GM06990 (cell line): ENCODE measurements around the gene PFKFB4.

ENCODE experiments used
- DNase-seq: peaks from one replicate; pipeline ENCODE4 v3.0.0-alpha.2; 2011; ENCODE audit not compliant: insufficient read length; ENCODE audit errors: extremely low read depth
- H3K27me3 ChIP-seq: replicated peaks from 2 replicates; pipeline ENCODE4 v1.6.0; 2011; ENCODE audit warnings: low read length; ENCODE audit not compliant: control insufficient read depth, insufficient read depth
- H3K36me3 ChIP-seq: 2 replicates; pipeline ENCODE4 v1.5.1; 2011; ENCODE audit warnings: low read length; ENCODE audit not compliant: control insufficient read depth, insufficient read depth
- H3K4me3 ChIP-seq: replicated peaks from 2 replicates; pipeline ENCODE4 v1.5.1; 2011; ENCODE audit warnings: low read depth, mild to moderate bottlenecking, control low read depth, low read length
- TF ChIP-seq, protein P1 (sequence below): IDR thresholded peaks from 2 replicates; pipeline ENCODE4 v1.5.1; 2011; ENCODE audit warnings: low read length, control low read depth, mild to moderate bottlenecking, inconsistent platforms; ENCODE audit not compliant: insufficient read depth, poor library complexity, severe bottlenecking

PFKFB4 gene

DNA sequence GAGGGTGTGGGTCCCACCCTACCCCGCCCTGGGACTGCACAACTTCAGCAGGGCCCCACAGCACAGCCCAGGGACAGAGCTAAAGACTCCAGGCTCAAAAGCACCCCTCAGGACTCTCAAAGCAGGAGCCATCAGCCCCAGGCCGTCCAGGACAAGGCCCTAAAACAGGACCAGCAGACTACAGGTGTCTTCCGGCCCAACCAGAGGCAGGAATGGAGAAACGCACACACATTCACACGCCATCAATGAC lies 84.0 kb downstream of the PFKFB4 start:
- peak overlapping the region; percentile 77 for H3K4me3 ChIP-seq
- peaks cover 19% of the 10 kb centered on the region for H3K36me3 ChIP-seq
- H3K27me3 ChIP-seq, result no peaks in the 10 kb centered on the region
- no peak for DNase-seq
- TF ChIP-seq, protein P1, sequence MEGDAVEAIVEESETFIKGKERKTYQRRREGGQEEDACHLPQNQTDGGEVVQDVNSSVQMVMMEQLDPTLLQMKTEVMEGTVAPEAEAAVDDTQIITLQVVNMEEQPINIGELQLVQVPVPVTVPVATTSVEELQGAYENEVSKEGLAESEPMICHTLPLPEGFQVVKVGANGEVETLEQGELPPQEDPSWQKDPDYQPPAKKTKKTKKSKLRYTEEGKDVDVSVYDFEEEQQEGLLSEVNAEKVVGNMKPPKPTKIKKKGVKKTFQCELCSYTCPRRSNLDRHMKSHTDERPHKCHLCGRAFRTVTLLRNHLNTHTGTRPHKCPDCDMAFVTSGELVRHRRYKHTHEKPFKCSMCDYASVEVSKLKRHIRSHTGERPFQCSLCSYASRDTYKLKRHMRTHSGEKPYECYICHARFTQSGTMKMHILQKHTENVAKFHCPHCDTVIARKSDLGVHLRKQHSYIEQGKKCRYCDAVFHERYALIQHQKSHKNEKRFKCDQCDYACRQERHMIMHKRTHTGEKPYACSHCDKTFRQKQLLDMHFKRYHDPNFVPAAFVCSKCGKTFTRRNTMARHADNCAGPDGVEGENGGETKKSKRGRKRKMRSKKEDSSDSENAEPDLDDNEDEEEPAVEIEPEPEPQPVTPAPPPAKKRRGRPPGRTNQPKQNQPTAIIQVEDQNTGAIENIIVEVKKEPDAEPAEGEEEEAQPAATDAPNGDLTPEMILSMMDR, result no peak

DNA sequence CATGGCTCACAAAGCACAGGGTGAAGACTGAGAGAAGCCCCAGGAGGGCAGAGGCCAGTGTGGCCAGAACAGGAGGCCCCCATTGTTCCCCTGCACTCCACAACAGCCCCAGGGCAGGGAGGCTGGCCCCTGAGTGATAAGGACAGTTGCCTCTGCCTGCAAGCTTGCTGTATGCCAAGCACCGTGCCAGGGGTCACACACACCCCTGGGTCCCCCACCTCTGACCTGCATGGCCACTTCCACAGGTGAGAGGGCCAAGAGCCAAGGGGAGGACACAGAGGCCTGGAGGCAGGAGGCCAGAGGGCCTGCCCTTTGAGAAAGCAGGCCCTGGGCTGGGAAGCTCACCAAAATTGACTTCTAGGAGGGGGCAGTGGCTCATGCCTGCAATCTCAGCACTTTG lies 86.3 kb downstream of the PFKFB4 start:
- Histone ChIP-seq H3K4me3 (no peak overlapping the region), H3K36me3 (peaks cover 25% of the 10 kb centered on the region)
- TF ChIP-seq, protein P1, result no peak

DNA sequence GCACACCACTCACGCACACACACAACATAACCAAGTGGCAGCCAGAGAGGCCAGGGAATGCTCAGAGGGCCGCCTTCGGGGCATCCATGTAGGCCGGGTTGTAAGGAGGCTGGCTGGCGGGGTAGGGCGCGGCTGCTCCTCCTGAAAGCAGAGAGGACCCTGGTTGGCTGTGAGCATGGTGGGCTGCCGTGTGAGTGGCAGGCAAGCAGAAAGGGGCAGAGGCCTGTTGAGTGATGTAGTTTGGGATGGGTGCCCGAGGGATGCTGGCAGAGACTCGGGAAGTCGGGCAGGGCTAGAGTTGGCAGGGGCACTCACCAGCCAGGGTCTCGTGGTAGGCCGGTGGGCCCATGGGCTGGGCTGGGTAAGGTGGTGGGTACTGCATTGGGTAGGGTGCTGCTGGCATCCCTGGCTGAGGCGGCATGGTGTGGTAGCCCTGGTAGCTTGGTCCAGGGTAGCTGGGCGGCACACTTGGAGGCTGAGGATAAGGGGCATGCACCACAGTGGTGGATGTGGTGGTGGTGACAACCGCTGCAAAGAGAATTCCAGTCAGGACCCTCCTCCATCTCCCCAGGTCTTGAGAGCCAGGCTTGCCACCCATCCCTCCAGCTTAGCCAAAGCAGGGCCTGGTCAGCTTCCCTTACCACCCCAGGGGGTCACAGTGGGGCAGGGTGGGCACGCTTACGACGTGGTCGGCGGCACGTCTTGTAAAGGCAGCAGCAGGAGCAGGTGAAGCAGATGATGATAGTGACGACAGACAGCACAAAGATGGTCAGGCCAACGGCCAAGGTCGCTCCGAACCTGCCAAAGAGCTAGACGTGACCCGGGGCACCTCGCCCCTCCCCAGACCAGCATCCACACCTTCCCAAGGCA lies 87.3 kb downstream of the PFKFB4 start:
- Histone ChIP-seq H3K4me3 (no peak overlapping the region), H3K36me3 (peaks cover 26% of the 10 kb centered on the region), H3K27me3 (no peaks in the 10 kb centered on the region)
- TF ChIP-seq, protein P1, result no peak
- DNase-seq, result no peak

More for the DNA sequence above, 86.3 kb downstream of the PFKFB4 start:
- H3K27me3 ChIP-seq, result no peaks in the 10 kb centered on the region
- no peak for DNase-seq

DNA sequence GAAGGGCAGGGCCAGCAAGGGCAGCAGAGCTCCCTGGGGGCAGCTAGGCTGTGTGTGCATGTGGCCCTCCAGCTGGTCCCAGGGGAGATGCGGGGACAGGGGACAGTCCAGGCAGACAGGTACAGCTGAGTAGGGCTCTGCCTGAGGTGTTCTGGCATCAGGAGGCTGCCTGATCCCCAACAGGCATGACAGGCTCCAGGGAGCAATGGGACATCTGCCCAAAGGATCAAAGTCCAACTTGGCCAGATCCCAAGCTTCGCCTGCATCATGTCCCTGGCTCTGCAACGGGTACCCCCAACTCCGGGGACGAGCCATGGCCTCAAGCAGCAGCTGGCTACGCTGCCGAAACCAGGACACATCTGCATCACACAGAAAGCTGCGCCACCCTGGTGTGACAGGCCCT lies 88.3 kb downstream of the PFKFB4 start:
- no peak for DNase-seq
- H3K27me3 ChIP-seq, result no peaks in the 10 kb centered on the region
- TF ChIP-seq, protein P1, result no peak
- H3K36me3 ChIP-seq, result peaks cover 29% of the 10 kb centered on the region
- peak overlapping the region; percentile 72; the same call in 1 of the 2 replicates for H3K4me3 ChIP-seq
